WTC11 (cell line): ENCODE measurements around the gene SMG7. TPM values are rescaled to one million over a fixed set of nuclear protein-coding genes. Genes with fewer than 3 reads are reported as not detected.

Source experiments
- ATAC-seq: fragments of 200-7000 bp; cut with Tn5 transposase; 2 replicates; pipeline ENCODE4 v1.10.0; 2021; ENCODE audit warnings: mild to moderate bottlenecking, moderate library complexity
- CTCF ChIA-PET: fragments of 300-600 bp; sonication (Branson Sonifier 250); formaldehyde crosslinking; loops from one replicate; lab custom pipeline; 2021; ENCODE audit warnings: antibody characterized with exemption; lab: Charles Lee
- POLR2A ChIA-PET: fragments of 350-600 bp; sonication (Branson Sonifier 250); formaldehyde crosslinking; loops from one replicate; lab custom pipeline; 2021; ENCODE audit warnings: antibody characterized with exemption; lab: Charles Lee
- DNase-seq: peaks from one replicate; pipeline ENCODE4 v3.0.0; 2021; ENCODE audit warnings: low spot score
- H3K27ac Mint-ChIP-seq: 2 replicates; pipeline ENCODE4 v1.8.0; 2021; ENCODE audit warnings: mixed read lengths
- H3K27me3 Mint-ChIP-seq: 2 replicates; pipeline ENCODE4 v1.8.0; 2021; ENCODE audit warnings: low read depth, mild to moderate bottlenecking, moderate library complexity, mixed read lengths
- H3K36me3 Mint-ChIP-seq: 2 replicates; pipeline ENCODE4 v1.8.0; 2021; ENCODE audit warnings: mixed read lengths
- H3K4me1 Mint-ChIP-seq: 2 replicates; pipeline ENCODE4 v1.8.0; 2022; ENCODE audit warnings: mixed read lengths
- H3K4me3 Mint-ChIP-seq: 2 replicates; pipeline ENCODE4 v1.8.0; 2021; ENCODE audit warnings: mild to moderate bottlenecking, moderate library complexity, mixed read lengths
- H3K9me3 Mint-ChIP-seq: 2 replicates; pipeline ENCODE4 v1.8.0; 2021; ENCODE audit warnings: mixed read lengths
- AR ChIP-seq: fragments of 250-450 bp; sonication (Bioruptor Pico); IDR thresholded peaks from 2 replicates; pipeline ENCODE4 v1.9.0; 2021; ENCODE audit warnings: mild to moderate bottlenecking
- ATF3 ChIP-seq: sonication (generic); formaldehyde crosslinking; conservative IDR thresholded peaks from 2 replicates; pipeline ENCODE4 v1.8.1; 2022; ENCODE audit warnings: mild to moderate bottlenecking, missing genetic modification reagents
- ATF6 ChIP-seq: sonication (generic); formaldehyde crosslinking; IDR thresholded peaks from 2 replicates; pipeline ENCODE4 v1.8.1; 2023; ENCODE audit warnings: mild to moderate bottlenecking, missing genetic modification reagents
- CTCF ChIP-seq: fragments of 200-600 bp; IDR thresholded peaks from 2 replicates; pipeline ENCODE4 v1.8.0; 2022; ENCODE audit warnings: antibody characterized with exemption
- E2F1 ChIP-seq: sonication (generic); formaldehyde crosslinking; IDR thresholded peaks from 2 replicates; pipeline ENCODE4 v1.8.0; 2022; ENCODE audit warnings: mild to moderate bottlenecking, missing genetic modification reagents
- E2F4 ChIP-seq: sonication (generic); formaldehyde crosslinking; IDR thresholded peaks from 2 replicates; pipeline ENCODE4 v1.8.1; 2022; ENCODE audit warnings: low read depth, mild to moderate bottlenecking, moderate library complexity, missing genetic modification reagents, borderline replicate concordance
- FOXP1 ChIP-seq: sonication (generic); formaldehyde crosslinking; IDR thresholded peaks from 2 replicates; pipeline ENCODE4 v1.8.0; 2022; ENCODE audit warnings: missing genetic modification reagents, mild to moderate bottlenecking, moderate library complexity, borderline replicate concordance
- HMGA2 ChIP-seq: fragments of 250-450 bp; sonication (Bioruptor Pico); IDR thresholded peaks from 2 replicates; pipeline ENCODE4 v1.4.0; 2021; ENCODE audit warnings: mild to moderate bottlenecking, moderate library complexity
- IRF2 ChIP-seq: sonication (generic); formaldehyde crosslinking; IDR thresholded peaks from 2 replicates; pipeline ENCODE4 v1.8.0; 2022; ENCODE audit warnings: low read depth, missing genetic modification reagents, borderline replicate concordance
- KAT7 ChIP-seq: sonication (generic); formaldehyde crosslinking; IDR thresholded peaks from 2 replicates; pipeline ENCODE4 v1.8.1; 2023; ENCODE audit warnings: missing genetic modification reagents, mild to moderate bottlenecking, borderline replicate concordance
- MAX ChIP-seq: sonication (generic); formaldehyde crosslinking; IDR thresholded peaks from 2 replicates; pipeline ENCODE4 v1.8.0; 2022; ENCODE audit warnings: mild to moderate bottlenecking, missing genetic modification reagents
- MYBL2 ChIP-seq: sonication (generic); formaldehyde crosslinking; IDR thresholded peaks from 2 replicates; pipeline ENCODE4 v1.8.1; 2023; ENCODE audit warnings: mild to moderate bottlenecking, moderate library complexity, missing genetic modification reagents
- NFYB ChIP-seq: sonication (generic); formaldehyde crosslinking; conservative IDR thresholded peaks from 2 replicates; pipeline ENCODE4 v1.8.0; 2022; ENCODE audit warnings: low read depth, missing genetic modification reagents
- NR2C2 ChIP-seq: sonication (generic); formaldehyde crosslinking; IDR thresholded peaks from 2 replicates; pipeline ENCODE4 v1.8.0; 2022; ENCODE audit warnings: mild to moderate bottlenecking, missing genetic modification reagents
- PREB ChIP-seq: sonication (generic); formaldehyde crosslinking; IDR thresholded peaks from 2 replicates; pipeline ENCODE4 v1.8.1; 2022; ENCODE audit warnings: mild to moderate bottlenecking, missing genetic modification reagents, moderate library complexity, borderline replicate concordance
- SMAD3 ChIP-seq: sonication (generic); formaldehyde crosslinking; IDR thresholded peaks from 2 replicates; pipeline ENCODE4 v1.8.0; 2022; ENCODE audit warnings: missing genetic modification reagents, mild to moderate bottlenecking, borderline replicate concordance
- TP53 ChIP-seq: sonication (generic); formaldehyde crosslinking; IDR thresholded peaks from 2 replicates; pipeline ENCODE4 v1.8.1; 2023; ENCODE audit warnings: mild to moderate bottlenecking, missing genetic modification reagents
- USF2 ChIP-seq: sonication (generic); formaldehyde crosslinking; IDR thresholded peaks from 2 replicates; pipeline ENCODE4 v1.8.1; 2023; ENCODE audit warnings: mild to moderate bottlenecking, missing genetic modification reagents, moderate library complexity
- ZNF121 ChIP-seq: sonication (generic); formaldehyde crosslinking; IDR thresholded peaks from 2 replicates; pipeline ENCODE4 v1.8.0; 2023; ENCODE audit warnings: missing genetic modification reagents
- ZNF396 ChIP-seq: fragments of 250-450 bp; sonication (Bioruptor Pico); IDR thresholded peaks from 2 replicates; pipeline ENCODE4 v1.8.0; 2021; ENCODE audit warnings: mild to moderate bottlenecking, moderate library complexity, borderline replicate concordance
- ZNF416 ChIP-seq: fragments of 250-450 bp; sonication (Bioruptor Pico); IDR thresholded peaks from 2 replicates; pipeline ENCODE4 v1.9.0; 2021; ENCODE audit warnings: mild to moderate bottlenecking, inconsistent platforms
- total RNA-seq: library from RNA; stranded (reverse); gene quantifications from 3 replicates; pipeline ENCODE4 v1.2.3, GENCODE V29; 2021

SMG7 gene
- total RNA-seq, 1 experiment from 2014 or later: 57.8 TPM

GRCh38 chr1:183480971-183481441, 8.7 kb downstream of the SMG7 start:
- peaks cover 51% of the 10 kb centered on the region for H3K4me1 Mint-ChIP-seq
- H3K4me3 Mint-ChIP-seq: no peak overlapping the region
- H3K27me3 Mint-ChIP-seq: no peaks in the 10 kb centered on the region
- H3K9me3 Mint-ChIP-seq: no peaks in the 10 kb centered on the region
- no peak for DNase-seq
- POLR2A ChIA-PET: no interaction called here
- no peak for ATAC-seq
- H3K27ac Mint-ChIP-seq: peak overlapping the region; percentile 78; the same call in 1 of the 2 replicates
- CTCF ChIA-PET: no interaction called here
- no peaks in the 10 kb centered on the region for H3K36me3 Mint-ChIP-seq
- TF ChIP-seq MAX (CRISPR knock-in tag): no peak
- no peak for TF ChIP-seq IRF2 (CRISPR knock-in tag)
- no peak for TF ChIP-seq NR2C2
- no peak for TF ChIP-seq KAT7
- TF ChIP-seq AR: no peak
- no peak for TF ChIP-seq FOXP1
- no peak for TF ChIP-seq HMGA2
- TF ChIP-seq E2F4 (CRISPR knock-in tag): no peak
- no peak for TF ChIP-seq ZNF396 (CRISPR knock-in tag)
- TF ChIP-seq USF2 (CRISPR knock-in tag): no peak
- TF ChIP-seq ZNF121: no peak
- TF ChIP-seq ATF6: no peak
- TF ChIP-seq TP53 (CRISPR knock-in tag): no peak
- TF ChIP-seq MYBL2 (CRISPR knock-in tag): no peak
- no peak for TF ChIP-seq NFYB (CRISPR knock-in tag)

- H3K27me3 Mint-ChIP-seq: no peaks in the 10 kb centered on the region
- H3K36me3 Mint-ChIP-seq: no peaks in the 10 kb centered on the region
- ChIA-PET POLR2A (no interaction called here), CTCF (no interaction called here)
- peak overlapping the region; percentile 27; the same call in 1 of the 2 replicates for H3K27ac Mint-ChIP-seq
- H3K4me3 Mint-ChIP-seq: no peak overlapping the region
- H3K9me3 Mint-ChIP-seq: no peaks in the 10 kb centered on the region
- ATAC-seq (no peak), DNase-seq (no peak)
- peaks cover 55% of the 10 kb centered on the region for H3K4me1 Mint-ChIP-seq
- TF ChIP-seq ZNF416 (CRISPR knock-in tag) (no peak), PREB (CRISPR knock-in tag) (no peak), KAT7 (no peak), E2F4 (CRISPR knock-in tag) (no peak), CTCF (no peak), E2F1 (CRISPR knock-in tag) (no peak), SMAD3 (no peak), ATF3 (CRISPR knock-in tag) (no peak)
Observed at GRCh38 chr1:183483224-183483623, 10.9 kb downstream of the SMG7 start.
